ENCODE results near the gene SPPL2A.
A peak's percentile ranks its signal among the peaks of the same experiment; 100 is the strongest.

Gene SPPL2A

GRCh38 chr15:50685976-50686468 is 79.5 kb downstream of the SPPL2A start:
- peak; percentile 75 for DNase-seq

GRCh38 chr15:50685191-50685975 is 80.1 kb downstream of the SPPL2A start:
- no peak for DNase-seq

GRCh38 chr15:50681467-50681866 is 84.0 kb downstream of the SPPL2A start:
- DNase-seq = no peak

GRCh38 chr15:50676799-50677483 is 88.6 kb downstream of the SPPL2A start:
- no peak for DNase-seq

- no peak for DNase-seq
Observed at GRCh38 chr15:50675535-50676144, 89.9 kb downstream of the SPPL2A start.

GRCh38 chr15:50670115-50670514 is 95.4 kb downstream of the SPPL2A start:
- DNase-seq = no peak

GRCh38 chr15:50669611-50670010 is 95.9 kb downstream of the SPPL2A start:
- no peak for DNase-seq

GRCh38 chr15:50665938-50666337 is 99.6 kb downstream of the SPPL2A start:
- DNase-seq = no peak

GRCh38 chr15:50655555-50655954 is 110.0 kb downstream of the SPPL2A start:
- no peak for DNase-seq

- no peak for DNase-seq
Observed at GRCh38 chr15:50653156-50653743, 112.3 kb downstream of the SPPL2A start.

- no peak for DNase-seq
Observed at GRCh38 chr15:50652671-50653070, 112.8 kb downstream of the SPPL2A start.

Data from activated CD8-positive, alpha-beta memory T cell treated with anti-CD3 and anti-CD28 coated beads, Interleukin-2, amount 50 U/mL, for 4 hours (primary cell).